Stimulated activated CD8-positive, alpha-beta memory T cell treated with anti-CD3 and anti-CD28 coated beads, Interleukin-12 subunit alpha, Interleukin-12 subunit beta, amount 100 ng/mL, for 24 hours (primary cell): ENCODE data around the gene PDE2A.

Experiments used
- DNase-seq: peaks from one replicate; pipeline ENCODE4 v3.0.0-alpha.2; 2020; ENCODE audit errors: extremely low read depth

Gene PDE2A

GRCh38 chr11:72635933-72636332, 38.3 kb downstream of the PDE2A start:
- DNase-seq = no peak

- DNase-seq = no peak
Observed at GRCh38 chr11:72635309-72635915, 38.8 kb downstream of the PDE2A start.

GRCh38 chr11:72634472-72635095, 39.6 kb downstream of the PDE2A start:
- DNase-seq = no peak

GRCh38 chr11:72634016-72634415, 40.2 kb downstream of the PDE2A start:
- no peak for DNase-seq

GRCh38 chr11:72633068-72633467, 41.2 kb downstream of the PDE2A start:
- DNase-seq = no peak

GRCh38 chr11:72631806-72632731, 42.2 kb downstream of the PDE2A start:
- no peak for DNase-seq

- DNase-seq = no peak
Observed at GRCh38 chr11:72630104-72630852, 43.9 kb downstream of the PDE2A start.

GRCh38 chr11:72629266-72629665, 45.0 kb downstream of the PDE2A start:
- no peak for DNase-seq

- DNase-seq = no peak
Observed at GRCh38 chr11:72627594-72628281, 46.5 kb downstream of the PDE2A start.

- no peak for DNase-seq
Observed at GRCh38 chr11:72626414-72626936, 47.7 kb downstream of the PDE2A start.

GRCh38 chr11:72625691-72626413, 48.4 kb downstream of the PDE2A start:
- no peak for DNase-seq

GRCh38 chr11:72624496-72625201, 49.6 kb downstream of the PDE2A start:
- no peak for DNase-seq

- DNase-seq = no peak
Observed at GRCh38 chr11:72623052-72623451, 51.2 kb downstream of the PDE2A start.

GRCh38 chr11:72621008-72621610, 53.1 kb downstream of the PDE2A start:
- no peak for DNase-seq

GRCh38 chr11:72618803-72619202, 55.4 kb downstream of the PDE2A start:
- DNase-seq = no peak

GRCh38 chr11:72617080-72617762, 57.0 kb downstream of the PDE2A start:
- DNase-seq = no peak

GRCh38 chr11:72616655-72617054, 57.6 kb downstream of the PDE2A start:
- DNase-seq = no peak

GRCh38 chr11:72615329-72615728, 58.9 kb downstream of the PDE2A start:
- DNase-seq = no peak

GRCh38 chr11:72614381-72614780, 59.8 kb downstream of the PDE2A start:
- DNase-seq = no peak
